Type B pancreatic cell (in vitro differentiated cells): Measurements from ENCODE around the gene SLC8A3. TPM values are rescaled to one million over a fixed set of nuclear protein-coding genes. Genes with fewer than 3 reads are reported as not detected.

Source experiments
- DNase-seq: peaks from one replicate; pipeline ENCODE4 v3.0.0; 2021; ENCODE audit warnings: mixed read lengths; ENCODE audit not compliant: unreplicated experiment; ENCODE audit errors: extremely low spot score
- H3K27ac Mint-ChIP-seq: 2 replicates; pipeline ENCODE4 v1.8.0; 2021; ENCODE audit warnings: mild to moderate bottlenecking, mixed read lengths
- H3K27me3 Mint-ChIP-seq: 2 replicates; pipeline ENCODE4 v1.8.0; 2021; ENCODE audit warnings: mixed read lengths
- H3K36me3 Mint-ChIP-seq: 2 replicates; pipeline ENCODE4 v1.8.0; 2021; ENCODE audit warnings: mixed read lengths
- H3K4me1 Mint-ChIP-seq: one replicate; pipeline ENCODE4 v1.8.0; 2021; ENCODE audit warnings: mixed read lengths; ENCODE audit not compliant: unreplicated experiment
- H3K4me3 Mint-ChIP-seq: 2 replicates; pipeline ENCODE4 v1.8.0; 2021; ENCODE audit warnings: mild to moderate bottlenecking, mixed read lengths
- H3K9me3 Mint-ChIP-seq: 2 replicates; pipeline ENCODE4 v1.8.0; 2021; ENCODE audit warnings: mixed read lengths
- CTCF ChIP-seq: fragments of 200-600 bp; sonication (generic); conservative IDR thresholded peaks from 2 replicates; pipeline ENCODE4 v1.5.0; 2021; ENCODE audit warnings: antibody characterized with exemption, mild to moderate bottlenecking
- total RNA-seq: library from RNA; stranded (reverse); gene quantifications from 2 replicates; pipeline ENCODE4 v1.2.1, GENCODE V29; 2021; ENCODE audit warnings: low replicate concordance

SLC8A3 gene
- total RNA-seq, 1 donor from 2014 or later = 7.8 TPM

GRCh38 chr14:70098250-70098809, 90.4 kb downstream of the SLC8A3 start:
- Mint-ChIP-seq H3K36me3 (no peaks in the 10 kb centered on the region), H3K4me3 (no peak overlapping the region), H3K9me3 (no peaks in the 10 kb centered on the region), H3K27me3 (peaks cover 31% of the 10 kb centered on the region), H3K4me1 (peaks cover 20% of the 10 kb centered on the region), H3K27ac (no peak overlapping the region)
- no peak for TF ChIP-seq CTCF
- no peak for DNase-seq

DNA sequence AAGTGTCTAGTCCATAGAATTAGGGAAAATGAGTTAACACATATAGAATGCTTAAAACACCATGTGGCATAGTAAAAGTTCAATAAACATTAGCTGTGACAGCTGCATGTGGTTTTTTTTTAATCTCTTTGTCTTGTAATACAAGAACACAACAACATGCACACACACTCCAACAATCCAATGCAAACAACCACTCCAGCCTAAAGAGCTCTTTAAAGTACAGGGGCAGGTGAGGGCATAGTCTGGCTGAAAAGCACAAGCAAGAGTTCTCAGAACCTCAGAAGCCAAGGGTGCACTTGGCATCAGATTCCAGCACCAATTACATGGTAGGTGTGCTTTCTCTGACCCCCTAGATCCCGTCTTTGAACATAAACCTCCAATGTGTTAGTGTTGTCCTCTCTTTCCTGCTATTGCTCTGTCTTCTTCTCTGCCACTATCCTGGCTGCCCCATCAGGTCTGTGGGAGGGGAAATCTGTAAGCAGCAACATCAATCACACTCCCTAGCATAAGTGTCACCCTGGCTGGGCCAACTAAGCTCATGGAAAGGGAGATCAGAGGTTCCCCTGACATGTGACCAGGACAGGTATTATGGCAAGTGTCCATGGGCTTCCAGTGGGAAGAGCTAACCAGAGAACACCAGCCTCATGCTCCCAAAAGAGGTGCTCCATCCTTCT, 91.0 kb downstream of the SLC8A3 start:
- DNase-seq = no peak
- Mint-ChIP-seq H3K4me1 (peaks cover 20% of the 10 kb centered on the region), H3K27ac (no peak overlapping the region), H3K4me3 (no peak overlapping the region), H3K9me3 (no peaks in the 10 kb centered on the region), H3K36me3 (no peaks in the 10 kb centered on the region), H3K27me3 (peaks cover 28% of the 10 kb centered on the region)
- TF ChIP-seq CTCF = no peak

DNA sequence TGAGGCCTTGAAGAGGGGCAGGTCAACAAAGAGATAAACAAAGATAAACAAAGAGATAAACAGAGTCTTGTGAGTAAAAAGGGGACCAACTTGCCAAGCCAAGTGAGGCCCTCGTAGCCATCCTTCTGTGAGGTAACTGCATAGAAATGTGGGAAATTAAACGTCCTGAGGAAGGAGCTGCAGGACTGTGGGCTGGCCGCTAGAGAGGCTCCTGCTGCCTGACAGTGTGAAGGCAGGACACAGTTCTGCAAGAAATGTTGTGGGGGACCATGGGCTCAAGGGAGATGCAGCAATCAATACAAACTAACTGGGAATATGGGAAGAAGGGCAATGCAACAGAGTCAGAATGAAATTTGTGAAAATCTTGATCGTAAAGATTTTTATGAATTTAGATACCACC, 91.9 kb downstream of the SLC8A3 start:
- peak; percentile 73 for TF ChIP-seq CTCF
- H3K36me3 Mint-ChIP-seq = no peaks in the 10 kb centered on the region
- no peaks in the 10 kb centered on the region for H3K9me3 Mint-ChIP-seq
- H3K4me3 Mint-ChIP-seq = no peak overlapping the region
- DNase-seq = no peak
- peaks cover 30% of the 10 kb centered on the region for H3K27me3 Mint-ChIP-seq
- H3K27ac Mint-ChIP-seq = no peak overlapping the region
- peaks cover 20% of the 10 kb centered on the region for H3K4me1 Mint-ChIP-seq

DNA sequence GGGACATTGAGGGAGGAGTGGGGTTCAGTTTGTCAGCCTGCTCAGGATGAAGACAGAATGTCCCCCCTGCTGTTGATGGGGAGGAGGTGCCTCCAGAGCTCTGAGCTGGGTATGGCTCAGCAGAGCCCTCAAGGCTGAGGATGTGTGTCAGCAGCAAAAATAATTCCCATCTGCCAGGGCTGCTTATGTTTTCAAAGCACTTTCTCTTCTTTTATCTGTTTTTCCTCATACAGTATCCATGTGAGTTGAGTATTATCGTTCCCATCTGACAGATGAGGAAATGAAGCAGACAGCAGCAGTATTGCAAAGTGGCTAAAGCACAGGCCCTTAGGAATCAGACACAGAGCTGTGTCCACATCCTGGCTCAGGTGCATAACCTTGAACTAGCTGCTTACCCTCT, 94.1 kb downstream of the SLC8A3 start:
- TF ChIP-seq CTCF = no peak
- Mint-ChIP-seq H3K36me3 (no peaks in the 10 kb centered on the region), H3K27me3 (peaks cover 25% of the 10 kb centered on the region), H3K27ac (no peak overlapping the region), H3K9me3 (no peaks in the 10 kb centered on the region), H3K4me1 (peaks cover 20% of the 10 kb centered on the region), H3K4me3 (no peak overlapping the region)
- DNase-seq = no peak

GRCh38 chr14:70094106-70094505, 94.6 kb downstream of the SLC8A3 start:
- TF ChIP-seq CTCF = no peak
- Mint-ChIP-seq H3K27me3 (peaks cover 25% of the 10 kb centered on the region), H3K27ac (no peak overlapping the region), H3K4me1 (peaks cover 20% of the 10 kb centered on the region), H3K36me3 (no peaks in the 10 kb centered on the region), H3K9me3 (no peaks in the 10 kb centered on the region), H3K4me3 (no peak overlapping the region)
- no peak for DNase-seq
